GM10248 (cell line): Measurements from ENCODE around the gene SMARCB1.

Experiments
- CTCF ChIA-PET: fragments of 300-600 bp; sonication (Branson Sonifier 250); formaldehyde crosslinking; extraction: SDS; loops from one replicate; lab custom pipeline; 2021; ENCODE audit warnings: antibody characterized with exemption; lab: Yijun Ruan, JAX
- POLR2A ChIA-PET: fragments of 350-650 bp; sonication (Branson Sonifier 250); formaldehyde crosslinking; extraction: SDS; loops from one replicate; lab custom pipeline; 2020; ENCODE audit warnings: antibody characterized with exemption; lab: Yijun Ruan, JAX
- DNase-seq: peaks from one replicate; pipeline ENCODE4 v3.0.0; 2012; ENCODE audit errors: extremely low spot score
- TF ChIP-seq, protein P1 (sequence below): IDR thresholded peaks from 2 replicates; pipeline ENCODE4 v1.5.1; 2012; ENCODE audit warnings: mild to moderate bottlenecking, low read depth; ENCODE audit errors: extremely low read depth, missing control alignments, control extremely low read depth

The SMARCB1 gene

GRCh38 chr22:23777776-23778576 is 8.8 kb upstream of the SMARCB1 start:
- TF ChIP-seq, protein P1, sequence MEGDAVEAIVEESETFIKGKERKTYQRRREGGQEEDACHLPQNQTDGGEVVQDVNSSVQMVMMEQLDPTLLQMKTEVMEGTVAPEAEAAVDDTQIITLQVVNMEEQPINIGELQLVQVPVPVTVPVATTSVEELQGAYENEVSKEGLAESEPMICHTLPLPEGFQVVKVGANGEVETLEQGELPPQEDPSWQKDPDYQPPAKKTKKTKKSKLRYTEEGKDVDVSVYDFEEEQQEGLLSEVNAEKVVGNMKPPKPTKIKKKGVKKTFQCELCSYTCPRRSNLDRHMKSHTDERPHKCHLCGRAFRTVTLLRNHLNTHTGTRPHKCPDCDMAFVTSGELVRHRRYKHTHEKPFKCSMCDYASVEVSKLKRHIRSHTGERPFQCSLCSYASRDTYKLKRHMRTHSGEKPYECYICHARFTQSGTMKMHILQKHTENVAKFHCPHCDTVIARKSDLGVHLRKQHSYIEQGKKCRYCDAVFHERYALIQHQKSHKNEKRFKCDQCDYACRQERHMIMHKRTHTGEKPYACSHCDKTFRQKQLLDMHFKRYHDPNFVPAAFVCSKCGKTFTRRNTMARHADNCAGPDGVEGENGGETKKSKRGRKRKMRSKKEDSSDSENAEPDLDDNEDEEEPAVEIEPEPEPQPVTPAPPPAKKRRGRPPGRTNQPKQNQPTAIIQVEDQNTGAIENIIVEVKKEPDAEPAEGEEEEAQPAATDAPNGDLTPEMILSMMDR: no peak
- ChIA-PET POLR2A (no interaction called here), CTCF (interaction anchor here (0.6 to 3.1 kb wide), 5 partner anchors 7 to 74 kb away, joined by 3 to 10 read pairs (median 7); no protein-coding TSS in a partner anchor)
- DNase-seq: no peak

DNA sequence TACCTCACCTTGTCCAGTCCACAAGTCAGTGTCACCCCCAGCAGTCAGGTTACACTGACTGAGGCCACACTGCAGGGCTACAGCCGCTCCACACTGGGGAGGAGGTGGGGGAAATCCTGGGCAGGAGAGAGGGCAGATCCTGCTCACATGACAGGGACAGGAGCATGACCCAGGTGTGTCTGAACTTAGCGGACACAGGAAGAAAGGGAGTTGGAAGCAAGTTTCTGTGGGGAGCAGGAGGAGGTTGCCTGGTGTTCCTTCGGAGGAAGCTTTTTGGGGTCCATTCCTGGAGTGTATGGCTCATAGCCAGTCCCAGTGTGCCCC is 8.2 kb upstream of the SMARCB1 start:
- no peak for DNase-seq
- CTCF ChIA-PET: interaction anchor here (1.2 to 3.1 kb wide), 3 partner anchors 8 to 71 kb away, joined by 7 to 10 read pairs (median 10); no protein-coding TSS in a partner anchor
- POLR2A ChIA-PET: no interaction called here
- TF ChIP-seq, protein P1: no peak

- ChIA-PET CTCF (interaction anchor here (3.1 kb wide), 1 partner anchor 8 kb away, joined by 10 read pairs; no protein-coding TSS in a partner anchor), POLR2A (no interaction called here)
- no peak for DNase-seq
- TF ChIP-seq, protein P1: no peak
Observed at GRCh38 chr22:23779083-23779482, 7.7 kb upstream of the SMARCB1 start.

GRCh38 chr22:23779731-23780130 is 7.0 kb upstream of the SMARCB1 start:
- ChIA-PET POLR2A (no interaction called here), CTCF (interaction anchor here (2.2 to 3.1 kb wide), 2 partner anchors 9 kb away, joined by 5 to 10 read pairs; no protein-coding TSS in a partner anchor)
- DNase-seq: no peak
- TF ChIP-seq, protein P1: no peak

GRCh38 chr22:23780146-23780748 is 6.5 kb upstream of the SMARCB1 start:
- ChIA-PET CTCF (interaction anchor here (2.2 to 3.1 kb wide), 2 partner anchors 9 kb away, joined by 5 to 10 read pairs; no protein-coding TSS in a partner anchor), POLR2A (no interaction called here)
- no peak for DNase-seq
- TF ChIP-seq, protein P1: no peak

DNA sequence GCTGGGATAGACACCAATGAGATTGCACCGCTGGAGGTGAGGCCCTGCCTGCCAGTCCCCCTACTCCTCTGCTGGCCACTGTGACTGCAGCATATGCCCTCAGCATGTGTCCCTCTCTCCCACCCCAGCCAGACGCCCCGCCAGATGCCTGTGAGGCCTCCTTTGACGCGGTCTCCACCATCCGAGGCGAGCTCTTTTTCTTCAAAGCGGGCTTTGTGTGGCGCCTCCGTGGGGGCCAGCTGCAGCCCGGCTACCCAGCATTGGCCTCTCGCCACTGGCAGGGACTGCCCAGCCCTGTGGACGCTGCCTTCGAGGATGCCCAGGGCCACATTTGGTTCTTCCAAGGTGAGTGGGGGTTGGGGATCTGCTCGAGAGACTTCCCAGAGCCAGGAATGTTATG is 5.7 kb upstream of the SMARCB1 start:
- TF ChIP-seq, protein P1: no peak
- DNase-seq: no peak
- CTCF ChIA-PET: interaction anchor here (2.2 to 3.1 kb wide), 2 partner anchors 8 to 10 kb away, joined by 5 to 10 read pairs; no protein-coding TSS in a partner anchor
- POLR2A ChIA-PET: no interaction called here
